ENCODE data around the gene RAB6A. TPM values are rescaled to one million over a fixed set of nuclear protein-coding genes. Genes with fewer than 3 reads are reported as not detected.

The RAB6A gene
- total and polyA plus RNA-seq, 2 of the 8 experiments (the other 6 are each of a cell fraction or from before 2014, with no cell fraction given), result 24.4 to 88.6 TPM

- TF ChIP-seq NANOG (IDR thresholded peaks at IDR 0.05; ENCODE audit: insufficient read depth, low read depth, low read length, poor library complexity, severe bottlenecking), result no peak
- no peak for TF ChIP-seq USF2 (IDR thresholded peaks at IDR 0.05; ENCODE audit: low read length)
- no peak for TF ChIP-seq GABPA (IDR thresholded peaks at IDR 0.05; ENCODE audit: borderline replicate concordance, insufficient read depth, low read length)
- TF ChIP-seq FOSL1 (IDR thresholded peaks at IDR 0.05; ENCODE audit: insufficient read depth, low read depth, low read length), result no peak
Measured at GRCh38 chr11:73653996-73654395, 106.9 kb downstream of the RAB6A start (continued).

Data from H1 (cell line).